ENCODE data around the gene GSG1L.

Gene GSG1L

GRCh38 chr16:27774779-27775178 lies 288.7 kb downstream of the GSG1L start:
- CTCF ChIA-PET, result no interaction called here
- Mint-ChIP-seq H3K4me3 (no peak overlapping the region), H3K36me3 (no peaks in the 10 kb centered on the region), H3K27ac (no peak overlapping the region), H3K4me1 (no peaks in the 10 kb centered on the region), H3K27me3 (no peaks in the 10 kb centered on the region), H3K9me3 (no peaks in the 10 kb centered on the region)
- no peak for DNase-seq

- CTCF ChIA-PET, result interaction anchor here (0.7 kb wide), 1 partner anchor 108 kb away, joined by 3 read pairs; no protein-coding TSS in a partner anchor
- no peak overlapping the region for H3K27ac Mint-ChIP-seq
- H3K27me3 Mint-ChIP-seq, result no peaks in the 10 kb centered on the region
Measured at GRCh38 chr16:27773344-27773743, 290.2 kb downstream of the GSG1L start.

DNA sequence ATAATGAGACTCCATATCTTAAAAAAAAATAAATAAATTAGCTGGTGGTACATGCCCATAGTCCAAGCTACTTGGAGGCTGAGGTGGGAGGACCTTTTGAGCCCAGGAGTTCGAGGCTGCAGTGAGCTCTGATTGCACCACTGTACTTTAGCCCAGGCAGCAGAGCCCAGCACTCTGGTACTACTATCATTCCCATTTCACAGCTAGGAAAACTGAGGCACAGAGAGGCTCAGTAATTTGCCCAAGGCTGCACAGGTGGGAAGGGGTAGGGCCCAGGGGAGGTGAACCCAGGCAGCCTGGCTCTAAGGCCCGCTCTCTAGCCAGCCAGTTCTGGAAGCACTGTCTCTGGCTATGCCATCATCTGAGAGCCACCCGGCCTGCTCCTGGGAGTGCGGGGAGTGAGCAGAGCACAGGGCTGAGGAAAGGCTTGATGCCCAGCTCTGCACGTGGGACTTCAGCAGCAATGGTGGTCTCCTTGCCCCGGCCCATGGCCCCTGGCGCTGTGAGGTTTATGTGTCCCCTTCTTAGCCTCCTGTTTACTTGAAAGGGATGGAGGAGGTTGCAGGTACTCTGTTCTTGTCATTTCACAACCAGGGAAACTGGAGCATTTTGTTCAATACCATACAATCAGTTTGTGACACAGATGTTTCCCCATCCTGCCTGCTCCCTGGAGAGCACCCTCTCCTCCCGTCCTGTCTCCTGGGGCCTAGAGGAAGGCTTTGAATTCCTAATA lies 291.3 kb downstream of the GSG1L start:
- CTCF ChIA-PET, result no interaction called here
- no peaks in the 10 kb centered on the region for H3K4me1 Mint-ChIP-seq
- no peaks in the 10 kb centered on the region for H3K36me3 Mint-ChIP-seq
- H3K27ac Mint-ChIP-seq, result no peak overlapping the region
- no peak overlapping the region for H3K4me3 Mint-ChIP-seq
- no peaks in the 10 kb centered on the region for H3K9me3 Mint-ChIP-seq
- no peaks in the 10 kb centered on the region for H3K27me3 Mint-ChIP-seq
- DNase-seq, result no peak

More at GRCh38 chr16:27773344-27773743, 290.2 kb downstream of the GSG1L start:
- Mint-ChIP-seq H3K9me3 (no peaks in the 10 kb centered on the region), H3K4me1 (no peaks in the 10 kb centered on the region), H3K4me3 (no peak overlapping the region), H3K36me3 (no peaks in the 10 kb centered on the region)
- no peak for DNase-seq

DNA sequence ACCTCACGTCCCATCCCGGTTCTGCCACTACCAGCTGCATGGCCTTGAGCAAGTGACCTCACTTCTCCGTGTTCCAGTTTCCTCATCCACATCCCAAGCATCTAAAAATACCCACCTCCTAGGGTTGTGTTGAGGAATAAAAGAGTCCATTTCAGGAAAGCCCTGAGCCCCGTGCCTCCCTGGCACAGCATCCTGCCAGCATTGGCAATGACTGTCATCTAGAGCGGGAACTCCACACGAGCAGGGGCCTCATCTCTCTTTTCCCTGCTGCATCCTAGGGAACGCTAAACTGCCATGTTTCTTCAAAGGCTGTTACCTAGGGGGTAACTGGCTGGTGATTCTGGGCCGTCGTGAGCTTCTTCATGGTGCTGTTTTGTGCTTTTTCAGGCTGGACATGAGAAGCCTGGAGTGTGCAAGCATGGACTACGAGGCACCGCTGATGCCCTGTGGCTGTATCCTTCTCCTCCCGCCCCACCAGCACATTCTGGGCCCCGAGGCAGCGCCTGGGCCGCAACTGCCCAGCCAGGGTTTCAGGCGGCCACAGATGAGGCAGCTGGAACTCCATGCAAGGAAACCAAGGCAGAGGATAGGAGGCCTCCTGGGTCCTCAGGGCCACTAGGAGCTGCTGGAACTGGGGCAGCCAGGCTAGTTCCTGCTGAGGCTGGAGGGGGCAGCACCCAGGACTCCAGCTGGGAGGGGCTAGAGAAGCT lies 292.2 kb downstream of the GSG1L start:
- H3K4me3 Mint-ChIP-seq, result no peak overlapping the region

GRCh38 chr16:27770271-27771196 lies 293.0 kb downstream of the GSG1L start:
- H3K27ac Mint-ChIP-seq, result no peak overlapping the region
- CTCF ChIA-PET, result no interaction called here
- no peak overlapping the region for H3K4me3 Mint-ChIP-seq
- H3K4me1 Mint-ChIP-seq, result no peaks in the 10 kb centered on the region
- no peaks in the 10 kb centered on the region for H3K27me3 Mint-ChIP-seq
- H3K36me3 Mint-ChIP-seq, result no peaks in the 10 kb centered on the region
- no peak for DNase-seq
- H3K9me3 Mint-ChIP-seq, result no peaks in the 10 kb centered on the region

More for the DNA sequence above, 292.2 kb downstream of the GSG1L start:
- H3K27ac Mint-ChIP-seq, result no peak overlapping the region
- no peaks in the 10 kb centered on the region for H3K27me3 Mint-ChIP-seq
- no peaks in the 10 kb centered on the region for H3K4me1 Mint-ChIP-seq
- no peaks in the 10 kb centered on the region for H3K9me3 Mint-ChIP-seq
- no peaks in the 10 kb centered on the region for H3K36me3 Mint-ChIP-seq
- DNase-seq, result no peak
- CTCF ChIA-PET, result no interaction called here

GRCh38 chr16:27769561-27770255 lies 293.8 kb downstream of the GSG1L start:
- H3K27me3 Mint-ChIP-seq, result no peaks in the 10 kb centered on the region
- no peaks in the 10 kb centered on the region for H3K36me3 Mint-ChIP-seq
- no peak for DNase-seq
- no peaks in the 10 kb centered on the region for H3K9me3 Mint-ChIP-seq
- H3K4me1 Mint-ChIP-seq, result no peaks in the 10 kb centered on the region
- no peak overlapping the region for H3K27ac Mint-ChIP-seq
- H3K4me3 Mint-ChIP-seq, result no peak overlapping the region
- CTCF ChIA-PET, result no interaction called here

- Mint-ChIP-seq H3K27me3 (no peaks in the 10 kb centered on the region), H3K4me1 (no peaks in the 10 kb centered on the region), H3K36me3 (peaks cover 1% of the 10 kb centered on the region), H3K9me3 (no peaks in the 10 kb centered on the region), H3K4me3 (no peak overlapping the region), H3K27ac (no peak overlapping the region)
- CTCF ChIA-PET, result no interaction called here
- DNase-seq, result no peak
Measured at GRCh38 chr16:27768651-27769272, 294.8 kb downstream of the GSG1L start.

GRCh38 chr16:27767971-27768591 lies 295.4 kb downstream of the GSG1L start:
- Mint-ChIP-seq H3K4me3 (no peak overlapping the region), H3K4me1 (no peaks in the 10 kb centered on the region), H3K36me3 (peaks cover 3% of the 10 kb centered on the region), H3K27me3 (no peaks in the 10 kb centered on the region), H3K9me3 (no peaks in the 10 kb centered on the region), H3K27ac (no peak overlapping the region)
- CTCF ChIA-PET, result no interaction called here
- DNase-seq, result no peak

- Mint-ChIP-seq H3K27ac (no peak overlapping the region), H3K4me3 (no peak overlapping the region), H3K36me3 (peaks cover 3% of the 10 kb centered on the region), H3K4me1 (no peaks in the 10 kb centered on the region), H3K9me3 (no peaks in the 10 kb centered on the region), H3K27me3 (no peaks in the 10 kb centered on the region)
- DNase-seq, result no peak
- CTCF ChIA-PET, result no interaction called here
Measured at GRCh38 chr16:27767081-27767480, 296.4 kb downstream of the GSG1L start.

DNA sequence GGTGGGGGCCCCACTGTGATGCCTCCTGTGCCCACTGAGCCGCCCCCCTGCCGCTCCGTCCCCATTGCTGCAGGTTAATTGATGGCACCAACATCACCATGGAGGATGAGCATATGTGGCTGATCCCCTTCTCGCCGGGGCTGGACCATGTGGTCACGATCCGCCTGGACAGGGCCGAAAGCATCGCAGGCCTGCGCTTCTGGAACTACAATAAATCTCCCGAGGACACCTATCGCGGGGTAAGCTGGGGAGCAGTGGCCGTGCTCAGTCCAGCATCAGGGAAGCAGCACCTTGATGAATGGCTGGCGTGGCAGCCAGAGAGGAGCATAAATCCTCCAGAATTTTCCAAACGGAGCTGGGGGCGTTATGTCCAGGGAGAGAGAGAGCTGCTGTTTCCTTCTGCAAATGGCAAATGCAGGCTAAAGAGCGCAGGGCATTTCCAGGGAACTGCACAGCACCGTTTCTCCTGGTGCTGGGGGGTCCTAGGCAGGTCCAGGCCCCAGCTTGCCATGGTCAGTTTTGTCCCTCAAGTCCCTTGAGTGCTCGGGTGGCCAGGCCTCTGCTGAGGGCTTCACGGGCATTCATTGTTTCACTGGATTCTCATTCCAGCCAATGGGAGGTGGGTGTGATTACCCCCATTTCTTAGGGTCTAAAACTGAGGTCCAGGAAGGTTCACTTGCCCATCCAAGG lies 297.1 kb downstream of the GSG1L start:
- H3K4me1 Mint-ChIP-seq, result no peaks in the 10 kb centered on the region
- H3K36me3 Mint-ChIP-seq, result peaks cover 3% of the 10 kb centered on the region
- DNase-seq, result no peak
- H3K27me3 Mint-ChIP-seq, result no peaks in the 10 kb centered on the region
- no peak overlapping the region for H3K27ac Mint-ChIP-seq
- no peaks in the 10 kb centered on the region for H3K9me3 Mint-ChIP-seq
- CTCF ChIA-PET, result no interaction called here
- H3K4me3 Mint-ChIP-seq, result no peak overlapping the region

DNA sequence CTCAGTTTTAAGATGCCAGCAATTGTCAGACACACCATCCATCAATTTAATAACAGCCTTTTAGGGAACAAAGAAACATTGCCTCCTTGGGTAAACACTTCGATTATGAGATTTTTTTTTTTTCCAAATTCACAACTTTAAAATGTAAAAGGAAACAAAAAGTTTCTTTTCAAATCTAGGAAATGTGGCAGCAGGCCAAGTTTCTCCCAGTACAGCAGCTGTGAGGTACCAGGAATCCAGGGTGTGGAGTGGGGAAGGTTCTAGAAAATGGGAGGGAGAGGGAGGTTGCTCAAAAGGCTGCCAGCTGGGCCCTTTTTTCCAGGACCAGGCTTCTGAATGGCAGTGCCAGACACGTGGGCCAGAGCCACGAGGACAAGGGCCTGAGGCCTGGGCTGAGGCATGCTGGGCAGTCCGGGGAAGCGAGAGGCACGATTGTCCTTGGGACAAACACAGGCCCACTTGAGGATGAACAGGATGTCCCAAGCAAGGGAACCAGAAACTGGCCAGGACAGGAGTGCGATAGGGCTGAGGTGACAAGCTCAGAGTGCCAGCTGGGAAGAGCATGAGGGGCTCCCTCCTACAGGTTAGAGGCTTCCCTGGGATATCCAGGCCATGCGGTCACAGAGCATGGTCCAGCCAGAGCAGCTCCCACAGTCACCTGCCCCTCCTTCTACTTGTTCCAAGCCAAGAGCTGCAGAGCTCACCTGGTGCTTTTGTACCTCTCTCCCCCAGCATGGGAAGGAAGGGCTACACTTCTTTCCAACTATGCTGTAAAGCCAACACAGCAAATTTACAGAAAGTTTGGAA lies 298.4 kb downstream of the GSG1L start:
- Mint-ChIP-seq H3K9me3 (no peaks in the 10 kb centered on the region), H3K27me3 (no peaks in the 10 kb centered on the region), H3K4me3 (no peak overlapping the region), H3K27ac (no peak overlapping the region), H3K36me3 (peaks cover 3% of the 10 kb centered on the region), H3K4me1 (no peaks in the 10 kb centered on the region)
- DNase-seq, result no peak
- CTCF ChIA-PET, result no interaction called here

DNA sequence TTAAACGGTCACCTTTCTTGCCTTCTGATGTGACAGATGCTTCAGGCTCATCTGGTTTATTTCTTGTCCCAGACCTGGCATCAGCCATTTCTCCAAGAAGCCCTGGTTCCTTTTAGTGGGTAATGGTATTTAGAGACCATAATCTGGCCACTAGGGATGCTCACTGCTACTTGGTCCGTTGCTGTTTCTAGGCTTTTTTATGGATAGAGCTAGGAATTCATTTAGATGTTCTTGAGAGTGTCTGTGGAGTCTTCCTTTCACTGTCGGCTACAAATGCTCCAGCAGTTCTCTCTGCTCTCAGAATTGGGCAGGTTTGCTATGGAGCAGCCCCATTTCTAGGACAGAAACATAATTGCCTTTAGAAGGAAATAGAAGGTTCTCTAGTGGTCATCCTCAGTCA lies 299.1 kb downstream of the GSG1L start:
- Mint-ChIP-seq H3K36me3 (peaks cover 3% of the 10 kb centered on the region), H3K27ac (no peak overlapping the region), H3K9me3 (no peaks in the 10 kb centered on the region), H3K4me1 (no peaks in the 10 kb centered on the region), H3K27me3 (no peaks in the 10 kb centered on the region), H3K4me3 (no peak overlapping the region)
- CTCF ChIA-PET, result no interaction called here
- no peak for DNase-seq
